Lower leg skin (tissue), 3 donors: Measurements from ENCODE around the gene PTCSC3.

ENCODE experiments used
- CTCF ChIP-seq, 3 donors: fragments of 450-650 bp; IDR thresholded peaks; one replicate each; pipeline ENCODE4 v1.5.1; 2016; ENCODE audit warnings: antibody characterized with exemption in 3 of 3, mild to moderate bottlenecking in 3 of 3, moderate library complexity in 2 of 3
- POLR2A ChIP-seq, 2 donors: fragments of 450-650 bp; IDR thresholded peaks; one replicate each; pipeline ENCODE4 v1.6.1; 2016 to 2017; ENCODE audit warnings: antibody characterized with exemption in 2 of 2, mild to moderate bottlenecking in 1 of 2, moderate library complexity in 1 of 2

DNA sequence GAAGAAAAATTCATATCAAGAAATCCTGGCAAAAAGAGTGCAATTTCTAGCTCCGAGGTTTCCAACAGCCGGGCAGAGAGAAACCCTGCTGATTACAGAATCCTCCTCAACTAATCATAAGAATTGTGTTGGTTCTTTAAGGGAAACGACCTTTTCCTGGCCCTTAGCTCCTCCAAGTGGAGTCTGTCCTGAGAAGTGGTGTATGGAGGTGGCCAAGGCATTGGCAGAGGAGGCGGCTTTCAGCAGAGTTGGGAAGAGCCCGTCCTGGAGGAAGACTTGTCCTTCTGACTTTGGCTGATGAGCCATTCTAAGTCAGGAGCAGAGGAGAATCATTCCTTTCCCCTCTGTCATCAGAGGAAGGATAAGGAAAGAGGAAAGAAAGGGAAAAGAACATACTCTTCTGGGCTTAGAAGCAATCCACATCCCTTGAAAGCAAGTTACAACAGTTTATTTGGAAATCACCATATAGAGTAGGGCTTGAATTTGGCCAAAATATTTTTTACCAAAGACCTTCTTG, 46.5 kb upstream of the PTCSC3 start:
- TF ChIP-seq CTCF (IDR thresholded peaks at IDR 0.05) = no peak
- TF ChIP-seq POLR2A (IDR thresholded peaks at IDR 0.05) = no peak
